ENCODE measurements around the gene RUSC1. TPM values are rescaled to one million over a fixed set of nuclear protein-coding genes. Genes with fewer than 3 reads are reported as not detected.

RUSC1 gene
- total RNA-seq = 10 to 100 TPM in 7 of 8 experiments, 1 to 10 TPM in 1; 8.4 to 92.6 (median 49.8) TPM

- Histone ChIP-seq H3K27ac (peak within 1 kb of the TSS; percentile 77 to 90), H3K4me3 (peak within 1 kb of the TSS; percentile 65 to 91 (median 78)), H3K4me1 (replicated peaks in 1 of 2) (peaks cover 17 to 23% of the 10 kb centered on the region in 2 donors)
- 0 to 20% (median 9%) methylated on average over 1 to 20 of the region's 51 CpGs; no CpG with 5 or more reads in 3 of the 10 experiments for WGBS, 10 experiments
- in situ Hi-C loops (cut with MboI; ENCODE audit: low pct_unique_long_range_greater_than_20kb in 2 of 9, low sequenced_read_pairs in 9 of 9, unreplicated experiment in 9 of 9) = no loop called here
- ATAC-seq (replicated peaks in 6 of 8) = peak; percentile 4 to 64 (median 48)
Observed at GRCh38 chr1:155320661-155321617, at the start of gene RUSC1. TSS of gene RUSC1 (plus strand) at chr1:155320894. CDS start at chr1:155321774, 880 bp downstream.

- 0 to 18% (median 6%) methylated on average over 3 to 14 of the region's 44 CpGs; no CpG with 5 or more reads in 1 of the 10 experiments for WGBS, 10 experiments
- in situ Hi-C loops (cut with MboI; ENCODE audit: low pct_unique_long_range_greater_than_20kb in 2 of 9, low sequenced_read_pairs in 9 of 9, unreplicated experiment in 9 of 9) = no loop called here
- ATAC-seq (replicated peaks in 6 of 8) = peak; percentile 18 to 57 (median 36)
- Histone ChIP-seq H3K4me1 (replicated peaks in 1 of 2) (peaks cover 12 to 14% of the 10 kb centered on the region in 2 donors), H3K27ac (peak overlapping the region; percentile 95 to 96), H3K4me3 (peak overlapping the region; percentile 81 to 93 (median 87))
Observed at GRCh38 chr1:155272466-155273342, 48.0 kb upstream of the RUSC1 start.

- in situ Hi-C loops (cut with MboI; ENCODE audit: low pct_unique_long_range_greater_than_20kb in 2 of 9, low sequenced_read_pairs in 9 of 9, unreplicated experiment in 9 of 9) = no loop called here
- Histone ChIP-seq H3K4me1 (replicated peaks in 1 of 2) (peaks cover 12 to 14% of the 10 kb centered on the region in 2 donors), H3K4me3 (peak within 1 kb of the TSS; percentile 81 to 93 (median 87)), H3K27ac (peak within 1 kb of the TSS; percentile 95 to 96)
- peak; percentile 76 to 86 (median 78) for ATAC-seq (replicated peaks in 6 of 8)
- 0 to 92% (median 27%) methylated on average over 1 to 22 of the region's 61 CpGs; no CpG with 5 or more reads in 2 of the 10 experiments for WGBS, 10 experiments
Observed at GRCh38 chr1:155273343-155274245, 47.1 kb upstream of the RUSC1 start, which contains the start of gene CLK2. TSS of gene CLK2 (minus strand) at chr1:155273504. CDS start at chr1:155270977, 2,527 bp downstream.

GRCh38 chr1:155277070-155277901, 43.4 kb upstream of the RUSC1 start, which contains the start of gene HCN3:
TSS of gene HCN3 (plus strand) at chr1:155277463. CDS start at chr1:155277591, 128 bp downstream.
- in situ Hi-C loops (cut with MboI; ENCODE audit: low pct_unique_long_range_greater_than_20kb in 2 of 9, low sequenced_read_pairs in 9 of 9, unreplicated experiment in 9 of 9) = no loop called here
- ATAC-seq (replicated peaks in 6 of 8) = peak; percentile 60 to 76 (median 73)
- peak within 1 kb of the TSS; percentile 71 to 78 for H3K27ac ChIP-seq

DNA sequence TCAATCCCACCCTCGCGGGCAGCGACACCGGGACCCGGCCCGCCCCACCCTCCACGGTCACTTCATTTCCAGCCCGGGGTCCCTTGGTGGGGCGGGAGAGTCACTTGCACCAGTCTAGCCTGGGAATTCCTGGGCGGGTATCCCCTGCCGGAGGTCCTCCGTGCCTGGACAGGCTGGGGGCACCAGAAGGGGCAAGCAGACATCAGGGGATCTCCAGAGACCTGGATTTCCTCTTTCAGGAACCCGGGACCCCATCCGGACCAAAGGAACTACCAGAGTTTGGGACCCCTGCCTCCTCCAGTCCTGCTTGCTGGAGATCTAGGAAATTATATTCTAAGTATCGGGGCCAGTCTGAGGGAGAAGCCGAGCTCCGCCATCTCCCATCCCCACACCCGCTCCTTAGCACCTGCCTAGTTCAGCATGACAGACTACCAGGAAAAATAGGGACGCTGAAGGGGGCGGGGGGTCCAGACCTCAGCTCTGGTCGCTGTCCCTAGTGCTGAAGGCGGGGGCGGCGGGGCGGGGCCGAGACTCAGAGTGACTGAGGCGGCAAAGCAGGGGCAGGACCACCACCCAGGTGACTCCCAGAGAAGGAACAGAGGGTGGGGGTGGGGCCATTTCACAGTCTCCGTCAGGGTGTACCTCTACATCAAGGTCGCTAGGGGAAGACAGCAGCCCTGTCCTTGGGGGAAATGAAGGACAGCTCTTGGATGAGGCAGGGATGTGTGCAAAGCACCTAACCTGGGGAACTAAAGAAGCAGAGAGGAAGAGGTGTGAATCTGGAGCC, 42.6 kb upstream of the RUSC1 start:
- peaks cover 16 to 19% of the 10 kb centered on the region in 2 donors for H3K4me1 ChIP-seq (replicated peaks in 1 of 2)
- peak overlapping the region; percentile 57 to 80 (median 72) for H3K4me3 ChIP-seq
- in situ Hi-C loops (cut with MboI; ENCODE audit: low pct_unique_long_range_greater_than_20kb in 2 of 9, low sequenced_read_pairs in 9 of 9, unreplicated experiment in 9 of 9) = no loop called here
- WGBS, 10 experiments = 0 to 8% (median 1%) methylated on average over 2 to 20 of the region's 29 CpGs; no CpG with 5 or more reads in 5 of the 10 experiments
- ATAC-seq (replicated peaks in 6 of 8) = peak; percentile 1 to 65 (median 53)
- peak overlapping the region; percentile 71 to 78 for H3K27ac ChIP-seq

More at GRCh38 chr1:155277070-155277901, 43.4 kb upstream of the RUSC1 start, which contains the start of gene HCN3:
- Histone ChIP-seq H3K4me3 (peak within 1 kb of the TSS; percentile 57 to 80 (median 72)), H3K4me1 (replicated peaks in 1 of 2) (peaks cover 18 to 21% of the 10 kb centered on the region in 2 donors)
- WGBS, 10 experiments = 0 to 43% (median 0%) methylated on average over 1 to 15 of the region's 68 CpGs; no CpG with 5 or more reads in 3 of the 10 experiments

GRCh38 chr1:155278689-155279160, 42.0 kb upstream of the RUSC1 start:
- WGBS, 10 experiments = 0 to 100% (median 36%) methylated on average over 1 to 10 of the region's 10 CpGs; no CpG with 5 or more reads in 2 of the 10 experiments
- H3K4me3 ChIP-seq = peak overlapping the region; percentile 57 to 80 (median 72)
- H3K27ac ChIP-seq = peak overlapping the region; percentile 71 to 78
- ATAC-seq (replicated peaks in 6 of 8) = peak in 5 of 8 experiments; percentile 0 to 6 (median 2)
- in situ Hi-C loops (cut with MboI; ENCODE audit: low pct_unique_long_range_greater_than_20kb in 2 of 9, low sequenced_read_pairs in 9 of 9, unreplicated experiment in 9 of 9) = no loop called here
- H3K4me1 ChIP-seq (replicated peaks in 1 of 2) = peaks cover 15 to 18% of the 10 kb centered on the region in 2 donors

- WGBS, 10 experiments = 0 to 100% (median 46%) methylated on average over 1 to 2 of the region's 2 CpGs; no CpG with 5 or more reads in 5 of the 10 experiments
- Histone ChIP-seq H3K4me3 (peak overlapping the region; percentile 57 to 80 (median 72)), H3K27ac (peak overlapping the region; percentile 71 to 78), H3K4me1 (replicated peaks in 1 of 2) (peaks cover 12 to 15% of the 10 kb centered on the region in 2 donors)
- in situ Hi-C loops (cut with MboI; ENCODE audit: low pct_unique_long_range_greater_than_20kb in 2 of 9, low sequenced_read_pairs in 9 of 9, unreplicated experiment in 9 of 9) = no loop called here
- ATAC-seq (replicated peaks in 6 of 8) = no peak
Observed at GRCh38 chr1:155279268-155279667, 41.4 kb upstream of the RUSC1 start.

DNA sequence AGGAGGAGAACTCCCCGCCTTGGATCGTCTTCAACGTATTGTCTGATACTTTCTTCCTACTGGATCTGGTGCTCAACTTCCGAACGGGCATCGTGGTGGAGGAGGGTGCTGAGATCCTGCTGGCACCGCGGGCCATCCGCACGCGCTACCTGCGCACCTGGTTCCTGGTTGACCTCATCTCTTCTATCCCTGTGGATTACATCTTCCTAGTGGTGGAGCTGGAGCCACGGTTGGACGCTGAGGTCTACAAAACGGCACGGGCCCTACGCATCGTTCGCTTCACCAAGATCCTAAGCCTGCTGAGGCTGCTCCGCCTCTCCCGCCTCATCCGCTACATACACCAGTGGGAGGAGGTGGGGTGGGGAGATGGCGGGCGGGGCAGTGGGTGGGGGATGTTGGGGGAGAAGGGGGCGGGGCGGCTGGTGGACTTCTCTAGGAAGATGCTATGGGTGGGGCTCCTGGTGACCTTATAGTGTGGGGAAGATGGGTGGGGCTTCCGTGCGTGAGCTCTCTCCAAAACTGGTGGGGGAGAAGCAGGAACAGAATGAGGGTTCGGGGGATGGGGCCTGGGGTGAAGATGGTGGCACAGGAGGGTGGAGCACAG, 38.1 kb upstream of the RUSC1 start:
- no peak overlapping the region for H3K27ac ChIP-seq
- H3K4me1 ChIP-seq (replicated peaks in 1 of 2) = peaks cover 12 to 15% of the 10 kb centered on the region in 2 donors
- peak in 1 of 8 experiments; percentile 16 for ATAC-seq (replicated peaks in 6 of 8)
- in situ Hi-C loops (cut with MboI; ENCODE audit: low pct_unique_long_range_greater_than_20kb in 2 of 9, low sequenced_read_pairs in 9 of 9, unreplicated experiment in 9 of 9) = no loop called here
- WGBS, 10 experiments = 60 to 100% (median 95%) methylated on average over 1 to 22 of the region's 29 CpGs; no CpG with 5 or more reads in 2 of the 10 experiments
- no peak overlapping the region for H3K4me3 ChIP-seq

DNA sequence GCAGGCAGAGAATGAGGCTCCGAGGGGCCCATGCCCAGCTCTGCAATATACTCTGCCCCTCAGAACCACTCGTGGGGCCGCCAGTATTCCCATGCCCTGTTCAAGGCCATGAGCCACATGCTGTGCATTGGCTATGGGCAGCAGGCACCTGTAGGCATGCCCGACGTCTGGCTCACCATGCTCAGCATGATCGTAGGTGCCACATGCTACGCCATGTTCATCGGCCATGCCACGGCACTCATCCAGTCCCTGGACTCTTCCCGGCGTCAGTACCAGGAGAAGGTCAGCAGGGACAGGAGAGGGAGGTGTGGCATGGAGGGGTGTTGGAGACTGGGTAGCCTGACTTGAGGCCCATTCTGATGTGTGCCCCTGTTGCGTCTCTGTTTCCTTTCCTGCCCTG, 36.2 kb upstream of the RUSC1 start:
- in situ Hi-C loops (cut with MboI; ENCODE audit: low pct_unique_long_range_greater_than_20kb in 2 of 9, low sequenced_read_pairs in 9 of 9, unreplicated experiment in 9 of 9) = no loop called here
- Histone ChIP-seq H3K4me1 (replicated peaks in 1 of 2) (peaks cover 4 to 6% of the 10 kb centered on the region in 2 donors), H3K4me3 (no peak overlapping the region), H3K27ac (no peak overlapping the region)
- WGBS, 10 experiments = 70 to 93% (median 90%) methylated on average over 2 to 7 of the region's 12 CpGs; no CpG with 5 or more reads in 3 of the 10 experiments
- no peak for ATAC-seq (replicated peaks in 6 of 8)

DNA sequence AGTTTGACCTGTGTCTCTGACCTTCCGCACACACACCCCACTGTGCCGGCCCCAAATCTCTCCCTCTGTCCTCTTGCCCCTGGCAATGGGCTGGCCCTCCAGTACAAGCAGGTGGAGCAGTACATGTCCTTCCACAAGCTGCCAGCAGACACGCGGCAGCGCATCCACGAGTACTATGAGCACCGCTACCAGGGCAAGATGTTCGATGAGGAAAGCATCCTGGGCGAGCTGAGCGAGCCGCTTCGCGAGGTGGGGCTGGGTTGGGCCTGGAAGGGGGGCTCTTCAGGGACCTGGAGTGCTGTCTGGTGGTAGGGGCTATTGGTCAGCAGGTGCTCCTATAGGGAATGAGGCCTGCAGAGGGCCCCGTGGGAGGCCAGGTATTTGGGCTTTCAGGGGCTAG, 35.6 kb upstream of the RUSC1 start:
- Histone ChIP-seq H3K4me3 (no peak overlapping the region), H3K27ac (no peak overlapping the region), H3K4me1 (replicated peaks in 1 of 2) (peaks cover under 1% of the 10 kb centered on the region in 2 donors)
- ATAC-seq (replicated peaks in 6 of 8) = peak in 1 of 8 experiments; percentile 4
- in situ Hi-C loops (cut with MboI; ENCODE audit: low pct_unique_long_range_greater_than_20kb in 2 of 9, low sequenced_read_pairs in 9 of 9, unreplicated experiment in 9 of 9) = no loop called here
- 33 to 96% (median 90%) methylated on average over 3 to 13 of the region's 14 CpGs; no CpG with 5 or more reads in 6 of the 10 experiments for WGBS, 10 experiments
